Brain microvascular endothelial cell (primary cell): ENCODE data around the gene C1orf159.
"Not testable (repeated sequence)": the region's sequence is repeated elsewhere in the genome, so short reads cannot be mapped to it uniquely, and the experiment has no call there.

Experiments
- DNase-seq: peaks from one replicate; pipeline ENCODE4 v3.0.0-alpha.2; 2020
- H3K27ac ChIP-seq: fragments of 250-450 bp; sonication (Bioruptor Pico); 2 replicates; pipeline ENCODE4 v1.5.1; 2020; ENCODE audit warnings: mild to moderate bottlenecking, moderate library complexity
- H3K27me3 ChIP-seq: fragments of 250-450 bp; sonication (Bioruptor Pico); replicated peaks from 2 replicates; pipeline ENCODE4 v1.5.1; 2020; ENCODE audit warnings: mild to moderate bottlenecking
- H3K36me3 ChIP-seq: fragments of 250-450 bp; sonication (Bioruptor Pico); replicated peaks from 2 replicates; pipeline ENCODE4 v1.5.1; 2020; ENCODE audit warnings: mild to moderate bottlenecking
- H3K4me3 ChIP-seq: 2 replicates; pipeline ENCODE4 v1.5.1; 2011; ENCODE audit warnings: low read depth, mild to moderate bottlenecking, control low read depth, low read length, moderate library complexity
- CTCF ChIP-seq: IDR thresholded peaks from 2 replicates; pipeline ENCODE4 v1.5.1; 2011; ENCODE audit warnings: low read depth, mild to moderate bottlenecking, moderate library complexity, low read length, control low read depth, inconsistent platforms; ENCODE audit errors: missing control alignments
- in situ Hi-C: cut with HindIII; loops from 2 replicates; pipeline ENCODE4 v1.10.0; 2017; ENCODE audit warnings: low sequenced_read_pairs, low pct_ligation_motif_present

The C1orf159 gene

DNA sequence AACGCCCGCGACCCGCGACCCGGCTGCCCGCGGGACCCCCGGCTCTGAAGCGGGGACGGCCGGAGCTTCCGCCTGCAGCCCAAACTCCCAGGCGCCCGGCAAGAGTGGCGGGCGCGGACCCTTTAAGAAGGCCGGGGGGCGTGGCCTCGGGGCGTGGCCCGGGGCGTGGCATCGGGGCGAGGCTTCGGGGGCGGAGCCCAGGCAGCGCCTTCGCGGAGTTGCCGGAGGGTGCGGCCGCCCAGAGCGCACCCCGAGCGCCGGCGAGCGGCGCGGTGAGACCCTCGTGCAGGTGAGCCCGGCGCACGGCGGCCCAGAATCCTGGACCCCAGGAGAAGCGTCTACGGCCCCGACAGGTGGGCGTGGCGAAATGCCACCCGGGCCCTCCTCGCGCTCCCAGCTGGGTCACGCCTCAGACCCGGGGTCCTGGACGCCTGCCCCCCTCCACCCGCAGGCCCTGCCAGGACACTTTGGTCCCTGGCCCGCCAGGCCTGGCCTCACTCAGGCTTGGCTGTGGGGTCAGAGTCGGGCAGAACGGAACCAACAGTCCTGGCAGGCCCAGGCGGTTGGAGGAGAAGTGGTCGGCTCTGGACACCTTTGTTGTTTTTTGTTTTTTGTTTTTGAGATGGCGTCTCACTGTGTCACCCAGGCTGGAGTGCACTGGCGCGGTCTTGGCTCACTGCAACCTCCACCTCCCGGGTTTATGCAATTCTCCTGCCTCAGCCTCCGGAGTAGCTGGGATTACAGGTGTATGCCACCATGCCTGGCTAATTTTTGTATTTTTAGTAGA is 56.2 kb downstream of the C1orf159 start:
- no peak for TF ChIP-seq CTCF
- Histone ChIP-seq H3K36me3 (peaks cover 9% of the 10 kb centered on the region), H3K27me3 (no peaks in the 10 kb centered on the region), H3K27ac (no peak overlapping the region), H3K4me3 (peak overlapping the region; percentile 53)
- in situ Hi-C loops = no loop called here
- DNase-seq = peak; percentile 58

DNA sequence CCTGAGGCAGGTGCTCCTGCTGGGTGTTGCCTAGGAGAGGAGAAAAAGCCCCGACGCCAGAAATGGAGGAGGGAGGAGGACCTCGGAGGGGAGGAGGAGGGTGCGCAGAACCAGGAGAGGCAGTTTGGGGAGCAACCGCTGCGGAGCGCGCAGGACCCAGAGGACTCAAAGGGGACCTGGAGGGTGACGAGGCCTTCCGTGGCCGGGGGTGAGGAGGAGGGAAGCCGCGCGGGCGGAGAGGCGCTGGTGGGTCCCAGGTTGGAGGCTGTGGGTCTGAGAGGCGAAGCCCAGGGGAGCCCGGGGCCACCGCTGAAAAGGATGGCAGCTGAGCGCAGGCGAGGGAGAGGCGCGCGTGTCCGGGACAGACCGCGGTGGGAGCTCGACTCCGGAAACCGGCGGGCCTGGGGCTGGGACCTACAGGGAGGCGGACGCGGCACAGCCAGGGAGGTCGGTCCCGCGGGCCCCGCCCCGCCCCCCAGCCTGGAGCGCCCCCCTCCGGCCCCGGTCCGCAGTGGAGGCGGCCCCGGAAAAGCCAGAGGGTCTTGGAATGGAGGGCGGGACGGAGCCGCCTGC is 56.9 kb downstream of the C1orf159 start:
- Histone ChIP-seq H3K36me3 (peaks cover 16% of the 10 kb centered on the region), H3K4me3 (peak overlapping the region; percentile 43), H3K27me3 (no peaks in the 10 kb centered on the region), H3K27ac (no peak overlapping the region)
- peak; percentile 23 for TF ChIP-seq CTCF
- DNase-seq = no peak
- in situ Hi-C loops = no loop called here

- no peak overlapping the region for H3K27ac ChIP-seq
- H3K36me3 ChIP-seq = peaks cover 21% of the 10 kb centered on the region
- in situ Hi-C loops = no loop called here
- no peak overlapping the region for H3K4me3 ChIP-seq
- no peaks in the 10 kb centered on the region for H3K27me3 ChIP-seq
- no peak for TF ChIP-seq CTCF
- DNase-seq = no peak
Measured at GRCh38 chr1:1058088-1058905, 57.6 kb downstream of the C1orf159 start.

DNA sequence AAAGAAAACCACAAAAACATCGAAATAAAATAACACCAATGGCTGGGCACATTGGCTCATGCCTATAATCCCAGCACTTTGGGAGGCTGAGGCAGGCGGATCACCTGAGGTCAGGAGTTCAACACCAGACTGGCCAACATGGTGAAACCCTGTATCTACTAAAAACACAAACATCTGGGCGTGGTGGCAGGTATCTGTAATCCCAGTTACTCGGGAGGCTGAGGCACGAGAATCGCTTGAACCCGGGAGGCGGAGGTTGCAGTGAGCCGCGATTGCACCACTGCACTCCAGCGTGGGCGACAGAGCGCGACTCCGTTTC is 58.2 kb downstream of the C1orf159 start:
- H3K4me3 ChIP-seq, H3K27me3 ChIP-seq, DNase-seq, H3K27ac ChIP-seq, in situ Hi-C loops: not testable (repeated sequence)
- peaks cover 21% of the 10 kb centered on the region for H3K36me3 ChIP-seq

- DNase-seq = no peak
- TF ChIP-seq CTCF = no peak
- in situ Hi-C loops = no loop called here
- no peak overlapping the region for H3K27ac ChIP-seq
- peaks cover 33% of the 10 kb centered on the region for H3K36me3 ChIP-seq
- H3K27me3 ChIP-seq = no peaks in the 10 kb centered on the region
- H3K4me3 ChIP-seq = no peak overlapping the region
Measured at GRCh38 chr1:1055841-1056736, 59.8 kb downstream of the C1orf159 start.

GRCh38 chr1:1054971-1055370 is 60.9 kb downstream of the C1orf159 start:
- Histone ChIP-seq H3K36me3 (peaks cover 45% of the 10 kb centered on the region), H3K4me3 (no peak overlapping the region)
- TF ChIP-seq CTCF = no peak

More at GRCh38 chr1:1054971-1055370, 60.9 kb downstream of the C1orf159 start:
- in situ Hi-C loops = no loop called here
- H3K27ac ChIP-seq = no peak overlapping the region
- DNase-seq = no peak
- no peaks in the 10 kb centered on the region for H3K27me3 ChIP-seq
